HEK293 (cell line): ENCODE measurements around the gene NGRN.
A peak's percentile ranks its signal among the peaks of the same experiment; 100 is the strongest.

ENCODE experiments used
- CTCF ChIA-PET: fragments of 350-600 bp; formaldehyde crosslinking; extraction: SDS; loops from one replicate; lab custom pipeline; 2021; ENCODE audit warnings: antibody characterized with exemption; lab: Yijun Ruan, JAX
- POLR2A ChIA-PET: fragments of 300-600 bp; formaldehyde crosslinking; extraction: SDS; loops from one replicate; lab custom pipeline; 2020; ENCODE audit warnings: antibody characterized with exemption, inconsistent platforms; lab: Yijun Ruan, JAX
- H3K27ac ChIP-seq: fragments of 200-500 bp; sonication (Bioruptor generic); 2 replicates; pipeline ENCODE4 v1.5.1; 2014; ENCODE audit warnings: low read depth, low read length, control low read depth, inconsistent platforms; ENCODE audit errors: extremely low read depth
- H3K36me3 ChIP-seq, 2 experiments: fragments of 200-500 bp in 1 of 2; sonication (Bioruptor generic) in 1 of 2; 1 replicate in 1 of 2; 2 replicates in 1 of 2; pipeline ENCODE4 v1.5.1; 2014 to 2017; ENCODE audit warnings: inconsistent platforms in 2 of 2, low read length in 2 of 2; ENCODE audit not compliant: control insufficient read depth in 2 of 2, insufficient read depth in 1 of 2
- H3K4me1 ChIP-seq: fragments of 200-500 bp; sonication (Bioruptor generic); 2 replicates; pipeline ENCODE4 v1.5.1; 2014; ENCODE audit warnings: mild to moderate bottlenecking, low read length, inconsistent platforms; ENCODE audit not compliant: control insufficient read depth, insufficient read depth
- H3K4me3 ChIP-seq: 2 replicates; pipeline ENCODE4 v1.5.1; 2011; ENCODE audit warnings: low read depth, mild to moderate bottlenecking, control low read depth, low read length, moderate library complexity
- H3K9me3 ChIP-seq: fragments of 200-500 bp; sonication (Bioruptor generic); 2 replicates; pipeline ENCODE4 v1.5.1; 2014; ENCODE audit warnings: low read depth, low read length, inconsistent platforms; ENCODE audit not compliant: control insufficient read depth, insufficient read depth
- GLIS1 ChIP-seq: fragments of 450-650 bp; formaldehyde crosslinking; IDR thresholded peaks from 2 replicates; pipeline ENCODE4 v1.5.1; 2016; ENCODE audit warnings: missing biosample characterization, missing genetic modification characterization
- GLIS2 ChIP-seq: fragments of 450-650 bp; formaldehyde crosslinking; IDR thresholded peaks from 2 replicates; pipeline ENCODE4 v1.5.1; 2016; ENCODE audit warnings: missing biosample characterization, missing genetic modification characterization
- KLF7 ChIP-seq: fragments of 450-650 bp; formaldehyde crosslinking; IDR thresholded peaks from 2 replicates; pipeline ENCODE4 v1.5.1; 2016; ENCODE audit warnings: missing biosample characterization, missing genetic modification characterization, borderline replicate concordance
- PBX3 ChIP-seq: sonication (generic); formaldehyde crosslinking; IDR thresholded peaks from 2 replicates; pipeline ENCODE4 v1.8.1; 2022; ENCODE audit warnings: mild to moderate bottlenecking, moderate library complexity, missing genetic modification reagents
- PRDM2 ChIP-seq: fragments of 450-650 bp; formaldehyde crosslinking; IDR thresholded peaks from 2 replicates; pipeline ENCODE4 v1.5.1; 2016; ENCODE audit warnings: missing biosample characterization, missing genetic modification characterization, borderline replicate concordance
- SCRT2 ChIP-seq: fragments of 450-650 bp; formaldehyde crosslinking; IDR thresholded peaks from 2 replicates; pipeline ENCODE4 v1.5.1; 2016; ENCODE audit warnings: missing biosample characterization, missing genetic modification characterization
- SP2 ChIP-seq: fragments of 450-650 bp; formaldehyde crosslinking; IDR thresholded peaks from 2 replicates; pipeline ENCODE4 v1.5.1; 2016; ENCODE audit warnings: missing biosample characterization, missing genetic modification characterization
- ZBTB44 ChIP-seq: fragments of 450-650 bp; IDR thresholded peaks from 2 replicates; pipeline ENCODE4 v1.5.1; 2018; ENCODE audit warnings: missing biosample characterization, mild to moderate bottlenecking, missing genetic modification characterization
- ZNF2 ChIP-seq: fragments of 450-650 bp; formaldehyde crosslinking; IDR thresholded peaks from 2 replicates; pipeline ENCODE4 v1.5.1; 2016; ENCODE audit warnings: missing biosample characterization, missing genetic modification characterization
- ZNF211 ChIP-seq: fragments of 450-650 bp; formaldehyde crosslinking; IDR thresholded peaks from 2 replicates; pipeline ENCODE4 v1.5.1; 2016; ENCODE audit warnings: low read depth, missing biosample characterization, missing genetic modification characterization
- ZNF24 ChIP-seq: fragments of 450-650 bp; formaldehyde crosslinking; IDR thresholded peaks from 2 replicates; pipeline ENCODE4 v1.5.1; 2016; ENCODE audit warnings: missing biosample characterization, missing genetic modification characterization
- ZNF280C ChIP-seq: fragments of 450-650 bp; formaldehyde crosslinking; IDR thresholded peaks from 2 replicates; pipeline ENCODE4 v1.5.1; 2016; ENCODE audit warnings: missing biosample characterization, missing genetic modification characterization
- ZNF335 ChIP-seq: fragments of 450-650 bp; formaldehyde crosslinking; conservative IDR thresholded peaks from 2 replicates; pipeline ENCODE4 v1.5.1; 2016; ENCODE audit warnings: missing biosample characterization, missing genetic modification characterization
- ZNF391 ChIP-seq: fragments of 450-650 bp; formaldehyde crosslinking; IDR thresholded peaks from 2 replicates; pipeline ENCODE4 v1.5.1; 2016; ENCODE audit warnings: low read depth, missing biosample characterization, missing genetic modification characterization, borderline replicate concordance
- ZNF416 ChIP-seq: fragments of 450-650 bp; formaldehyde crosslinking; IDR thresholded peaks from 2 replicates; pipeline ENCODE4 v1.5.1; 2016; ENCODE audit warnings: missing biosample characterization, missing genetic modification characterization
- ZNF561 ChIP-seq: fragments of 450-650 bp; IDR thresholded peaks from 2 replicates; pipeline ENCODE4 v1.5.1; 2018; ENCODE audit warnings: missing biosample characterization, missing genetic modification characterization, borderline replicate concordance
- ZNF639 ChIP-seq: fragments of 450-650 bp; formaldehyde crosslinking; IDR thresholded peaks from 2 replicates; pipeline ENCODE4 v1.5.1; 2016; ENCODE audit warnings: missing biosample characterization, missing genetic modification characterization
- ZNF660 ChIP-seq: fragments of 450-650 bp; IDR thresholded peaks from 2 replicates; pipeline ENCODE4 v1.5.1; 2018; ENCODE audit warnings: missing biosample characterization, mild to moderate bottlenecking, missing genetic modification characterization
- ZNF692 ChIP-seq: fragments of 450-650 bp; formaldehyde crosslinking; IDR thresholded peaks from 2 replicates; pipeline ENCODE4 v1.5.1; 2016; ENCODE audit warnings: missing biosample characterization, missing genetic modification characterization

NGRN gene

GRCh38 chr15:90234096-90234988, 31.1 kb upstream of the NGRN start, which contains the start of gene GDPGP1:
GDPGP1 (plus strand) TSS chr15:90234209; CDS start chr15:90240909, 6,700 bp downstream.
- ChIA-PET CTCF (interaction anchor here (0.5 to 4.8 kb wide), 8 partner anchors 14 to 90 kb away, joined by 3 to 38 read pairs (median 4); no protein-coding TSS in a partner anchor), POLR2A (interaction anchor here (0.5 to 3.0 kb wide), 26 partner anchors 10 to 721 kb away, joined by 3 to 38 read pairs (median 6); partner anchors contain the start of genes AP3S2, IDH2, NGRN and RCCD1)
- peak within 1 kb of the TSS; percentile 47; the same call in 1 of the 2 replicates for H3K27ac ChIP-seq
- peak; percentile 85 for TF ChIP-seq GLIS2 (tag by site-specific recombination)
- TF ChIP-seq ZNF416 (tag by site-specific recombination): no peak
- TF ChIP-seq ZNF391 (tag by site-specific recombination): 0 out of 2 replicates have a peak, but pooled peaks have one; percentile 15
- TF ChIP-seq ZNF639 (tag by site-specific recombination): 0 out of 2 replicates have a peak, but pooled peaks have one; percentile 31
- peak; percentile 11; the same call in 1 of the 2 replicates for TF ChIP-seq ZNF692
- TF ChIP-seq ZNF660: 0 out of 2 replicates have a peak, but pooled peaks have one; percentile 42
- peak; percentile 0; the same call in 1 of the 2 replicates for TF ChIP-seq SP2 (tag by site-specific recombination)
- TF ChIP-seq SCRT2 (tag by site-specific recombination): peak; percentile 67; the same call in 1 of the 2 replicates
- no peak for TF ChIP-seq PRDM2 (tag by site-specific recombination)
- no peak for TF ChIP-seq ZNF211
- TF ChIP-seq GLIS1 (tag by site-specific recombination): peak; percentile 44; the same call in 1 of the 2 replicates
- 0 out of 2 replicates have a peak, but pooled peaks have one; percentile 31 for TF ChIP-seq ZNF561 (tag by site-specific recombination)
- TF ChIP-seq PBX3 (CRISPR knock-in tag): peak; percentile 34; the same call in 1 of the 2 replicates
- 0 out of 2 replicates have a peak, but pooled peaks have one; percentile 30 for TF ChIP-seq KLF7 (tag by site-specific recombination)
- peak; percentile 15; the same call in 1 of the 2 replicates for TF ChIP-seq ZNF24 (tag by site-specific recombination)
- TF ChIP-seq ZNF280C (tag by site-specific recombination): no peak
- TF ChIP-seq ZBTB44 (tag by site-specific recombination): 0 out of 2 replicates have a peak, but pooled peaks have one; percentile 6
- 0 out of 2 replicates have a peak, but pooled peaks have one; percentile 20 for TF ChIP-seq ZNF2 (tag by site-specific recombination)
- TF ChIP-seq ZNF335 (tag by site-specific recombination): no peak; the same call in 1 of the 2 replicates

More at GRCh38 chr15:90234096-90234988, 31.1 kb upstream of the NGRN start, which contains the start of gene GDPGP1:
- Histone ChIP-seq H3K4me1 (no peaks in the 10 kb centered on the region), H3K36me3 (peaks cover 14 to 43% of the 10 kb centered on the region in 2 experiments; a peak in 2 of 3 replicates), H3K4me3 (peak within 1 kb of the TSS; percentile 74), H3K9me3 (no peaks in the 10 kb centered on the region)
